DMS53 (cell line): ENCODE data around the gene PIAS1.

ENCODE experiments used
- DNase-seq: peaks from one replicate; lab custom pipeline; 2025; lab: John Stamatoyannopoulos, UW

Gene PIAS1

DNA sequence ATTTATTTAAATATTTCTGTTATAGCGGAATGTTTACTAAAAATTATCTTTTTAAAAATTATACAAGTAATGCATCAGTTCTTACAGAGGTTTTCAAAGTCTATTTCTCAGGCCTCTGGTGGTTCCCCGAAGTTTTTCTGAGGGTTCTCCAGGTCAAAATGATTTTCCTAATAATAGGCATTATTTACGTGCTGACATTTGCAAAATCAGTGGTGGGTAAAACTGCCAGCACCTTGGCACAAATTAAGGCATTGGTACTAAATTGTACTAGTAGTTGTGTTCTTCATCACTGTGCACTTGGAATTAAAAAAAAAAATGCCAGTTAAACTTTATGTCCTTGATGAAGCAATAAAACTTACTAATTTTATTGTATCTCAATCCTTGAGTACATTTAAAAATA lies 9.5 kb downstream of the PIAS1 start:
- DNase-seq = no peak

DNA sequence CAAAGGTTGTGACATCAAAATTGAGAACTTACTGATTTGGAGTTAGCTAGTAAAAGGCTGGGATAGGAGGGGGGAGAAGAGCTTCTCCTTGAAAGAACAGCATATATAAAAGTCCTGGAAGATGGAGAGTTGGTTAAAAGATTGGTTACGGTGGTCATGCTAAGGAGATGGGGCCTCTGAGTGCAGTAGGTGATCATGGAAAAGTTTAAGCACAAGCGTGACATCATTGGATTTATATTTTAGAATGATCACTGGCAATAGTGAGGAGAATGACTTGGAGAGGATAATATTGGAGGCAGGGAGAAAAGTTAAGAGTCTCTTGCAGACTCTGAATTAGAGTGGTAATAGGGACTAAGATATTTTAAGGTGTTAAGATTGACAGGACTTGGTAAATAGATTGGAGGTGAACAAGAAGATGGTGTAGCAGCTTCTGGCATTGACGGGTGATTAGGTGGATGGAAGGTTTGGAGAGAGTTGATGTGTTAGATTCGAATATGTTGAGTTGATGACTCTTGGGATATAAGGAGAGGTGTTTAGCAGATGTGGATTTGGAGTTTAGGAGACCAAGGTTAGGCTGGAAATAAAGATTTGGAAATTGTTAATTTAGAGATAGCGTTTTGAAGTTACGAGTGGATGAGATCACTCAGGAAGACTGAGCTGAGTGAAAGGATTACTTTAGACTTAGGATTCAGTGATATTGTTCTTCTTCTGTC lies 19.6 kb downstream of the PIAS1 start:
- no peak for DNase-seq

GRCh38 chr15:68075764-68076385 lies 21.8 kb downstream of the PIAS1 start:
- DNase-seq = no peak

DNA sequence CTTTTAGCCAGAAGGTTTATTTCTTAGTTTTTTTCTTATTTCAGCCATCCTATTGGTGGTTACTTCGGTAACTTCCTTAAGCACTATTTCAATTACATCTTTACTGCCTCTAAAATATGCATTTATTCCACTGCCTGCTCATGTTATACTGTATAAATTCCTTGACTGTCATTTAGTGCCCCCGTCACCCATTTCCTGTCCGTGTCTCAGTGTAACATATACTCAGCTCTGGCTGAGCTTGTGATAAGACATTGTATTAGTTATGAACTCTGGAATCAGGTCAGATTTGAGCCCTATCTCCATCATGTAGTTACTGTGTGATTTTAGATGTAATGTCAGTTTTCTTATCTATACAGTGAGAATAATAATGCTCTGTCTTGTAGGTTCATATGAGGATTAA lies 24.2 kb downstream of the PIAS1 start:
- DNase-seq = no peak

GRCh38 chr15:68080334-68080733 lies 26.2 kb downstream of the PIAS1 start:
- no peak for DNase-seq

DNA sequence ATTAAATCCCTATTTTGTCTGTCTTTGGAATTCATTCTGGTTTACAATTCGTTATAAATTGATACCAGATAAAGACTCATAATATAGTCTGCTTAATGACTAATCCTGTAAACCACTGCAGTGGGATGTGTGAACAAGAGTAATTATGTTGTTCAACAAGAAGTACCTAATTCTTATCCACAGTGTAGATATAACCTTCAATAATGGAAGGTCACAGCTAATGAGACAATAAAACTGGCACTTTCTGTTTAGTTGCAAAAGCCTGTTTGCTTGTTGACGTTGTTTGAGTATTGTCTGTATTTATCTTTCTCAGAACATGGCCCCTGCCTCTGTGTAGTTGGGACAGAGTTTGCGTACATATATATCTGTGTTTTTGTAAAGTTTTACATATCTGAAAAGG lies 26.7 kb downstream of the PIAS1 start:
- DNase-seq = no peak

GRCh38 chr15:68081869-68082505 lies 27.9 kb downstream of the PIAS1 start:
- no peak for DNase-seq

DNA sequence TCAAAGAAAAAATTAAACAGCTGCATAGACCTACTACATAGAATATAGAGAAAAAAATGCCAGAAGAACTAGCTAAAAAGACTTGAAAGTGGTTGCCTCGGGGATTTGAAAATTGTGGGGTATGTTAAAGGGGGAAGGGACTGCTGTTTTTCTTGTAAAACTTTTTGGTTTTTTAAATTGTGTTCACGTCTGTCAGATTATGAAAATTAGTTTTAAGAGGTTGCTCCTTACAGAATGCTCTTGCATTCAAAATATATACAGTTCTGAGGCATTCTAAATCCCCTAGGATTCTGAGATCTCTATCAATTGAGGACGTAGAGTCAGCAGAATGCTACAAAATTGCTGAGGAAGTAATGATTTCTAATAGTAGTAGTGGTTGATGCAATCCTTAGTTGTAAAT lies 28.6 kb downstream of the PIAS1 start:
- no peak for DNase-seq

DNA sequence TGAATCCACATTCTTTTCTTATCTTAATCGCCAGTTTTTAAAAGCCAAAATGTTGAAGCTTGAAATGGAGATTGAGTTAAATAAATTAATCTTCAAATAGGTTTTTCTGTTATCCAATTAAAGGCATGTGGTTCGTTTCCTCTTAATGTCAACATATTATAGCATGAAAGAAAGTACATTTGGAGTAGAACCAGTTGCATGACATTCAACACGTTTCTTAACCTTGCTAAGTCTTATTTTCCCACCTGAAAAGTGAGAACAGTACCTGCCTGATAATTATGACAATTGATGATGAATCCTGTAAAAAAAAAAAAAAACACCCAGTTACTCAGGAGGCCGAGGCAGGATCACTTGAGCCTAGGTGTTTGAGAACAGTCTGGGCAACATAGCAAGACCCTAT lies 29.3 kb downstream of the PIAS1 start:
- DNase-seq = no peak

- no peak for DNase-seq
These were observed 30.9 kb downstream of the PIAS1 start for GRCh38 chr15:68085052-68085451.

DNA sequence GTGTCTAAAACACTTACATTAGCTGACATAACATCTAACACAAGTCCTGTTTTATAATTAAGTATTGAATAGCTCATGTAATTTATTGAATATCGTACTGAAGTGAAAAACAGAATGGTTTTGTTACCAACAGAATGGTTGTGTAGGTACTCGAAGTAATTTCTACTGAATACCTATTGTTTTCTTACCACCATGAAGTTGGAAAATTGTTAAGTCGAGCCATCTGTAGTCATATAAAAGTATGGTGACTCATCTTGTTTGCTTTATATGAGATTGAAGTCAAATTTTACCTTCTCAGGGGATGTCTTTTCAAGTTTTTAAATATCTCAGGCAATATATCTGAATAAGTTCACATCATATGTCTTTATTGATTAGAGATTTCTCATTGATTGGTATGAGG lies 37.6 kb downstream of the PIAS1 start:
- peak; percentile 13 for DNase-seq

GRCh38 chr15:68096099-68096498 lies 42.0 kb downstream of the PIAS1 start:
- no peak for DNase-seq

GRCh38 chr15:68097029-68097428 lies 42.9 kb downstream of the PIAS1 start:
- peak; percentile 12 for DNase-seq

- no peak for DNase-seq
These were observed 44.4 kb downstream of the PIAS1 start for GRCh38 chr15:68098465-68098864.

- DNase-seq = no peak
These were observed 46.1 kb downstream of the PIAS1 start for GRCh38 chr15:68100194-68100593.

DNA sequence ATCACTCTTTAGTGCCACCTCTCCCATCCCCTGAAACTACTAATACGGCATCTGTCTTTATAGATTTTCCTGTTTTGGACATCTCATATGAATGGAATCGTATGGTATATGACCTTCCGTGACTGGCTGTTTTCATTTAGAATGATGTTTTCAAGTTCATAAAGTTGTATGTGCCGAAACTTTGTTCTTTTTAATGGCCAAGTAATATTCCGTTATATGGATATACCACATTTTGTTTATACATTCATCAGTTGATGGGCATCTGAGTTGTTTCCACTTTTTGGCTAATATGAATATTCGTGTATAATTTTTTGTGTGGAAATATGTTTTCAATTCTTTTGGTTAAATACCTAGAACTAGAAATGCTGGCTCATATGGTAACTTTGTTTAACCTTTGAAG lies 49.5 kb downstream of the PIAS1 start:
- DNase-seq = no peak

GRCh38 chr15:68106656-68107055 lies 52.5 kb downstream of the PIAS1 start:
- no peak for DNase-seq

DNA sequence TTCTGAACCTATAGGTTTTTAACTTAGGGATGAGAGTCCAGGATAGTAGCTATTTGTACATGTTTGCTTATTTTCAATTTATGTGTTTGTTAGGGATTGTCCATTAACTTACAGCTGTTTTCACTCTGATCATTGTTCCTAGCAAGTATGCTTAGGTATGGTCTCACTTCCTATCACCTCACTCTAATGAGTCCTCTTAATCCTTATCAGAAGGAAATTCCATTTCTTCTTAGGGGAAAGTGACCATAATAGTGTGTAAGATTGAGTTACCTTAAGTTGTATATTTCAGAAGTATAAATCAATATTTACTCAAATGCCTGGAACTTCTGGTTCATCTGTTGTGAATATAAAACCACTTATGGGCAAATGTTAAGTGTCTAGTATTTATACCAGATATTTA lies 53.0 kb downstream of the PIAS1 start:
- peak; percentile 20 for DNase-seq

DNA sequence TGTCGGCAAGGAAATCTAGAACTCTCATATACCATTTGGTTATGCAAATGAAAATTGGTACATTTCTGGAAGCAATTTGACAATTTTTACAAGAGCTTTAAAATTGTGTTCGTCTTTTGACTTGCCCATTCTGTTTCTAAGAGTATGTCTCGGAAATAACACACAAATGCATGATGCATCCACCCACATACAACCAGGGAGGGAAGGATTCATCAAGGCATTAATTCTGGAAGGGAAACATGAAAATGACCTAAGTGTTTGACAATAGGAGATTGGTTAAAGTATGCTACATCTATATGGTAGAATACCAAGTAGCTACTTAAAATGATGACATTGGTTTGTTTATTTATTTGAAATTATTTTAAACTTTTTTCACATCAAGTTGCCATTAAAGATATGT lies 58.6 kb downstream of the PIAS1 start:
- no peak for DNase-seq

DNA sequence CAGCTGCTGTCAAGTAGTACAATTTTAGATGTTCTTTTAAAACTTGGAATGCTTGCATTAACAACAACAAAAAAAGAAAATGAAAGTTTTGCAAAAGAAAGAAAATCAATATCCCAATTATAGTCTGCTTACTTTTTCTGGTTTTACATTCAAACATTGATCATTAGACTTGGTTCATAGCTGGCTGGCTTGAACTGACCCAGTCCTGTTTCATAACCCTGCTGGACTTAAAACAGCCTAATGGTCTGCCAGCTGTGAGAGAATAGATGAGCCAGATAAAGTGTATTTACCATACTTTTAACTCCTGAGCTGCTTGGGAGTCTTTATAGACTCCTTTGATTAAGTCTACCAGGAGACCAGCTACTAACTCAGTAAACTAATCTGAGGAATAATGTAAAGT lies 59.2 kb downstream of the PIAS1 start:
- peak; percentile 1 for DNase-seq

DNA sequence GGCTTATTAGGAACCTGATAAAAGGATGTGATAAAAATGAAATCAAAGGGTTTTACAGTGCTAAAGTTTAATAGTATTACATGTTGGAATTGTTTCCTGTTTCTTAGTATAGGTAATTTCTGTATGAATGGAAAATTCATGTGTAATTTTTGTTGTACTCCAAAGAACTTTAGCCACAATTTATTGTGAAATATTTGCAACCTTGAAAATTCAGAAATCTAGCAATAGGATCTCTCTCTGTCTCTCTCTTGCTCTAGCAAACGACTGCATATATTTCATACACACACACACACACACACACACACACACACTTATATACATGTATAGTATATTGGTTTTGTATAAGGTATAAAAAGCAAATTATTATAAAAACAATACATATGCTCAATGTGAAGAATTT lies 59.6 kb downstream of the PIAS1 start:
- no peak for DNase-seq

DNA sequence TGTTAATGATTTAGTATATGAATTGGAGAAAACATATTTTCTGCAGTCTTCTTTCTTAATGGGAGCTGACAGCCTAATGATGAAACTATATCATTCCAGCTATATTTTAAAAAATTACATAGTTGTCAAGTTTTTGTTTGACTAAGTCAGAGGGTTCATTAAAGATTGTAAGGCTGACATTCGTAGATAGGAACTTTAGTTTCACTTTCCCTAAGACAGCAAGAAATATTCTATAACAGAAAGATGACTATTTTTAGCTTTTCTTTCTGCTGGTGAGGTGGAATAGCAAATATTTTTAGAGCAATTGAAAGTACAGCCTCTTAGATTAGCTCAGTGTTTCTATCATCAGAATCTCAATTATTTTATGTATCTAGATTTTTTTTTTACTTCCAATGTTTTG lies 60.2 kb downstream of the PIAS1 start:
- peak; percentile 1 for DNase-seq

DNA sequence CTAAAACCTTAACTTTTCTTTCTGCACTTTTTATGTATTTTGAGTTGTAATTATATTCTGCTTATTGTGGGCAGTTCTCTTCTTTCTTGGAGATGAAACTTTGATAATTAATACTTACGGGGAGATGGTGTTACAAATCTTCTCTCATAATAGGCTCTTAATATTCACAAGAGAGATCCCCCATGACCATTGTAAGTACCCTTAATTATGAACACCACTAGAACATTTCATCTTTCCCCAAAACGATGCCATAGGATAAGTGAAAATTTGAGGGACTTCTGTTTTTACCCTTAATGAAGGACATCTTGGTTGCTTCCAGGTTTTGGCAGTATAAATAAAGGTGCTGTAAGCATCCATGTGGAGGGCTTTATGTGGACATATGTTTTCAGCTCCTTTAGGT lies 60.7 kb downstream of the PIAS1 start:
- no peak for DNase-seq

DNA sequence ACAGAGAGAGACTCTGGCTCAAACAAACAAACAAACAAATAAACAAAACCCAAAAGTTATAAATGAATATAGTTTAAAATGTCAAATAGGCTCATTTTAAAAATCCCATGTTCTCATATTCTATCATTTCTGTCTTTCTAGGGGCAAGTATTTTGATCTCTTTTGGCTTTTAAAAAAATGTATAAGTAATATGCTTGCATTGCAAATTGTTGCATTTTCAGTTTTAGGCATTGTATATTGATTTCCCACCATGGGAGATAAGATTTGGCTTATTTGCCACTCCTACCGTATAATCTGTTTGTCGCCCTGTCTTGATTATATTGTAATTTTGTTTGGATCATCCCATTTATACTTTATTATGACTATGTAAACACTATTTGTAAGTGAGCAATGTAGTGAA lies 70.6 kb downstream of the PIAS1 start:
- no peak for DNase-seq
